DND-41 (cell line): ENCODE measurements around the gene KIF25.

Source experiments
- ATAC-seq: fragments of 200-7000 bp; cut with Tn5 transposase; 3 replicates; pipeline ENCODE4 v1.9.1; 2021; ENCODE audit warnings: low read depth; ENCODE audit not compliant: insufficient read depth
- DNase-seq: peaks from one replicate; pipeline ENCODE4 v3.0.0-alpha.2; 2020
- H2AFZ ChIP-seq: 2 replicates; pipeline ENCODE4 v1.6.0; 2012; ENCODE audit warnings: low read depth, low read length
- H3K27ac ChIP-seq: 2 replicates; pipeline ENCODE4 v1.5.1; 2012; ENCODE audit warnings: low read length, inconsistent platforms
- H3K27me3 ChIP-seq: fragments of 200-600 bp; sonication (generic); 2 replicates; pipeline ENCODE4 v1.6.0; 2012; ENCODE audit warnings: low read length, mild to moderate bottlenecking, inconsistent platforms; ENCODE audit not compliant: insufficient read depth, poor library complexity
- H3K36me3 ChIP-seq: 2 replicates; pipeline ENCODE4 v1.5.1; 2012; ENCODE audit warnings: low read length, inconsistent platforms; ENCODE audit not compliant: insufficient read depth
- H3K4me1 ChIP-seq: 2 replicates; pipeline ENCODE4 v1.5.1; 2012; ENCODE audit warnings: mild to moderate bottlenecking, low read length; ENCODE audit not compliant: insufficient read depth
- H3K4me2 ChIP-seq: 2 replicates; pipeline ENCODE4 v1.6.0; 2012; ENCODE audit warnings: mild to moderate bottlenecking, moderate library complexity, low read length, inconsistent platforms; ENCODE audit not compliant: insufficient read depth
- H3K4me3 ChIP-seq, 2 experiments: fragments of 200-600 bp in 1 of 2; shearing (Covaris generic) in 1 of 2; 2 replicates each; pipeline ENCODE4 v1.5.1; 2012 to 2016; ENCODE audit warnings: inconsistent platforms in 2 of 2, low read length in 2 of 2, mild to moderate bottlenecking in 2 of 2, low read depth in 1 of 2, moderate library complexity in 1 of 2
- H3K79me2 ChIP-seq: 2 replicates; pipeline ENCODE4 v1.6.0; 2012; ENCODE audit warnings: low read length, inconsistent platforms; ENCODE audit not compliant: insufficient read depth
- H3K9ac ChIP-seq: 2 replicates; pipeline ENCODE4 v1.6.0; 2012; ENCODE audit warnings: low read depth, mild to moderate bottlenecking, inconsistent platforms, low read length, moderate library complexity
- H3K9me3 ChIP-seq: 2 replicates; pipeline ENCODE4 v1.5.1; 2012; ENCODE audit warnings: low read length, moderate library complexity, mild to moderate bottlenecking, inconsistent platforms; ENCODE audit not compliant: insufficient read depth, severe bottlenecking
- H4K20me1 ChIP-seq: 2 replicates; pipeline ENCODE4 v1.6.0; 2012; ENCODE audit warnings: low read length; ENCODE audit not compliant: insufficient read depth
- EZH2 ChIP-seq: IDR thresholded peaks from 3 replicates; pipeline ENCODE4 v1.6.1; 2012; ENCODE audit warnings: borderline replicate concordance, low read depth, mild to moderate bottlenecking, moderate library complexity, low read length, inconsistent platforms; ENCODE audit not compliant: severe bottlenecking
- TF ChIP-seq, protein P1 (sequence below): IDR thresholded peaks from 2 replicates; pipeline ENCODE4 v1.5.1; 2012; ENCODE audit warnings: borderline replicate concordance, low read length, moderate library complexity, mild to moderate bottlenecking; ENCODE audit not compliant: poor library complexity, severe bottlenecking; ENCODE audit errors: extremely low read depth

KIF25 gene

DNA sequence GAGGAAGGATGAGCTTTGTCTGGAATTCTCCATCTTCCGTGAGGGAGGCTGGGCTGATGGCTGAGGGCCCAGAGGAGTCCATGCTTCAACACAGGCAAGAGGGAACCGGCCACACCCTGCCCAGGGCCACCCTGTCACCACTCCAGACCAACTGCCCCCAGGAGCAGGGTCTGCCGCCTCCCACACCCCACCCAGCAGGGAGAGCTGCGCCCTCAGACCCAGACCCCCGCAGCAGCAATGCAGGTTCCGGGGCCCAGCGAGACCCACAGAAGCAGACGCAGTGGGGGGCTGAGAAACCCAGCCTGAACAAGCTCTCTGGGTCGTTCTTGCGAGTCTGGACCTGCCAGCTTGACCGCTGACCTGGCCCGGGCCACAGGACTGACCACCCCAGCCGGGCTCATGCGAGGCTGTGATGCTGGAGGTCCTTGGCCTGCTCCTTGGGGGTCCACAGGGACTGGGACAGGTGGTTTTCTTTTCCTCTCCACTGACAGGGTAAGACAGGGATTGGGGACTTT lies 56.5 kb downstream of the KIF25 start:
- no peak for ATAC-seq
- no peak overlapping the region for H3K9ac ChIP-seq
- no peaks in the 10 kb centered on the region for H3K4me1 ChIP-seq
- peaks cover 14% of the 10 kb centered on the region for H3K9me3 ChIP-seq
- no peak for DNase-seq
- H3K4me2 ChIP-seq = no peak overlapping the region
- H3K27me3 ChIP-seq = no peaks in the 10 kb centered on the region
- H4K20me1 ChIP-seq = no peaks in the 10 kb centered on the region
- no peak overlapping the region for H2AFZ ChIP-seq
- no peaks in the 10 kb centered on the region for H3K79me2 ChIP-seq
- H3K36me3 ChIP-seq = no peaks in the 10 kb centered on the region
- H3K4me3 ChIP-seq = no peak overlapping the region
- H3K27ac ChIP-seq = no peak overlapping the region
- TF ChIP-seq, protein P1, sequence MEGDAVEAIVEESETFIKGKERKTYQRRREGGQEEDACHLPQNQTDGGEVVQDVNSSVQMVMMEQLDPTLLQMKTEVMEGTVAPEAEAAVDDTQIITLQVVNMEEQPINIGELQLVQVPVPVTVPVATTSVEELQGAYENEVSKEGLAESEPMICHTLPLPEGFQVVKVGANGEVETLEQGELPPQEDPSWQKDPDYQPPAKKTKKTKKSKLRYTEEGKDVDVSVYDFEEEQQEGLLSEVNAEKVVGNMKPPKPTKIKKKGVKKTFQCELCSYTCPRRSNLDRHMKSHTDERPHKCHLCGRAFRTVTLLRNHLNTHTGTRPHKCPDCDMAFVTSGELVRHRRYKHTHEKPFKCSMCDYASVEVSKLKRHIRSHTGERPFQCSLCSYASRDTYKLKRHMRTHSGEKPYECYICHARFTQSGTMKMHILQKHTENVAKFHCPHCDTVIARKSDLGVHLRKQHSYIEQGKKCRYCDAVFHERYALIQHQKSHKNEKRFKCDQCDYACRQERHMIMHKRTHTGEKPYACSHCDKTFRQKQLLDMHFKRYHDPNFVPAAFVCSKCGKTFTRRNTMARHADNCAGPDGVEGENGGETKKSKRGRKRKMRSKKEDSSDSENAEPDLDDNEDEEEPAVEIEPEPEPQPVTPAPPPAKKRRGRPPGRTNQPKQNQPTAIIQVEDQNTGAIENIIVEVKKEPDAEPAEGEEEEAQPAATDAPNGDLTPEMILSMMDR = no peak
- TF ChIP-seq EZH2 = no peak

DNA sequence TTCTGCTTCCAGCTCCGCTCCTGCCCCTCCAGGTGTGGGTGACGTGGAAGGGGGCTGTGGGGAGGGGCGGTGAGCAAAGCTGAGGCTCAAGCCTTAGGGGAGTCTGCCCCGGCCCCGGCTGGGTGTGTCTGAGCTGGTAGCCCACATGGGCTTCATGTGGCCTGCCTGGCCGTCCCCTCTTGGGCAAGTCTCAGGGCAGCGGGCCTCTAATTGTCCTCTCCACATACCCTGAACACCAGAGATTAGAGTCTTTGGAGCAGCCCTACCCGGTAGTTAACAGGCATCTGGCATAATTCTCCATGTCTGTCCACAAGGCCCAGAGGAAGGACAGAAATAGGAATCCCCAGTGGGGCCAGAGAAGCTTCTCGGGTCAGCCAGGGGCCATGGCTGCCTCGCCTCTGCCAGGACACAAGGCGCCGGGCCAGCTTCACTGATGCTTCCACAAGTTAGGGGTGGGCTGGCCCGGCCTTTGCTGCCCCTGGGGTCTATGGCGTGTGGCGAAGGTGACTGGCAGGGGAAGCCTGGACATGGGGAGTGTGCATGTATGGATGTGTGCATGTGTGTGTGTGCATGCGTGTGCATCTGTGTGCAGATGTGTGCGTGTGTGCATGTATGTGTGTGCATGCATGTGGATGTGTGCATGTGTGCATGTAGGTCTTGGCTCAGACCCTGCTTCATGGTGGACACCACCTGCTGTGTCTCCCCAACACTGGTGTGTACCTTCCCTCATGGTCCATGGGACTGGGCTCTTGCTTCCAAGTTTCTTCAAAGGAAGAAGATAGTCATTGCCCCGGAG lies 57.5 kb downstream of the KIF25 start:
- H3K4me3 ChIP-seq = no peak overlapping the region
- H2AFZ ChIP-seq = no peak overlapping the region
- no peaks in the 10 kb centered on the region for H3K4me1 ChIP-seq
- TF ChIP-seq, protein P1 = no peak
- no peak for TF ChIP-seq EZH2
- ATAC-seq = no peak
- no peak overlapping the region for H3K9ac ChIP-seq
- no peaks in the 10 kb centered on the region for H3K27me3 ChIP-seq
- H3K79me2 ChIP-seq = no peaks in the 10 kb centered on the region
- no peaks in the 10 kb centered on the region for H3K36me3 ChIP-seq
- no peak overlapping the region for H3K4me2 ChIP-seq
- no peak for DNase-seq
- H3K9me3 ChIP-seq = peaks cover 21% of the 10 kb centered on the region
- H4K20me1 ChIP-seq = no peaks in the 10 kb centered on the region
- H3K27ac ChIP-seq = no peak overlapping the region

DNA sequence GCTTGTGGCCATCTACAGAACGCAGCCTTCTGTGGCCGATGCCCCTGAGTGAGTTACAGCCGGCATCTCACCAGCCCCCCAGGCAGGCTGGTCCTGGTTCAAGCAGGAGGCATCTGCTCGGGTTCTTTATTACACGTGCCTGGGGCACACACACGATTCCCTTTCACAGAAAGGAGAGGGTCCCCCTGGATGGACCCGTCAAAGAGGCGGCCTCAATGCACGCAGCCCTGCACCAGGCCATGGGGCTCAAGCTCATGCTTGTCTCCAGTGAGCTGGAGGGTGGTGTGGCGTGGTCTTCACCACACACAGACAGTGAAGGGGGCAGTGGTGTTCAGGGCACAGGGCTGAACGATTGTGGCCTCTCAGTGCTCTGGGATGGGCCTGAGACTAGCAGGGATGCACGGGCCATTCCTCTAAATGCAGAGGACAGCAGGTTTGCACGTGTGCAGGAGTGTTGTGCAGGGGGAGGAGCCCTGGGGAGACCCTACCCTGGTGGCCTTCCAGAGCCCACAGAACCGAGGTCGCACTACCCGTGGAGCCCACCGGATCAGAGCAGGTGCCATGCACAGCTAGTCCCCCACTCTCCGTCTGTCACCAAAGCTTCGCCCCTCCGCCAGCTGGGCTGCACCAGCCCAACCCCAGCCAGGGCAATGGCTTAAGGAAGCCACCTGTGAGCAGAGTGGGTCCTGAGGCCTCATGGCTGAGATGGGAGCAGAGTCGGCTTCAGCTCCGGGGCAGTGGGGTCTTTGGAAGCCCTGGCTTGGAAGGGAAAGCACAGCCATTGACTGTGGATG lies 58.4 kb downstream of the KIF25 start:
- Histone ChIP-seq H2AFZ (no peak overlapping the region), H3K9ac (no peak overlapping the region), H3K4me1 (no peaks in the 10 kb centered on the region), H3K27ac (no peak overlapping the region), H3K4me2 (no peak overlapping the region), H4K20me1 (no peaks in the 10 kb centered on the region), H3K27me3 (no peaks in the 10 kb centered on the region), H3K36me3 (no peaks in the 10 kb centered on the region), H3K9me3 (peaks cover 18% of the 10 kb centered on the region), H3K79me2 (no peaks in the 10 kb centered on the region), H3K4me3 (no peak overlapping the region)
- ATAC-seq (no peak), DNase-seq (no peak)
- TF ChIP-seq, protein P1 = no peak
- TF ChIP-seq EZH2 = no peak
